ENCODE data around the gene OIP5. TPM values are rescaled to one million over a fixed set of nuclear protein-coding genes. Genes with fewer than 3 reads are reported as not detected.

OIP5 gene
- total and polyA plus RNA-seq, 2 of the 13 experiments (the other 11 are each of a cell fraction or from before 2014, with no cell fraction given): 10.7 to 38.0 TPM

DNA sequence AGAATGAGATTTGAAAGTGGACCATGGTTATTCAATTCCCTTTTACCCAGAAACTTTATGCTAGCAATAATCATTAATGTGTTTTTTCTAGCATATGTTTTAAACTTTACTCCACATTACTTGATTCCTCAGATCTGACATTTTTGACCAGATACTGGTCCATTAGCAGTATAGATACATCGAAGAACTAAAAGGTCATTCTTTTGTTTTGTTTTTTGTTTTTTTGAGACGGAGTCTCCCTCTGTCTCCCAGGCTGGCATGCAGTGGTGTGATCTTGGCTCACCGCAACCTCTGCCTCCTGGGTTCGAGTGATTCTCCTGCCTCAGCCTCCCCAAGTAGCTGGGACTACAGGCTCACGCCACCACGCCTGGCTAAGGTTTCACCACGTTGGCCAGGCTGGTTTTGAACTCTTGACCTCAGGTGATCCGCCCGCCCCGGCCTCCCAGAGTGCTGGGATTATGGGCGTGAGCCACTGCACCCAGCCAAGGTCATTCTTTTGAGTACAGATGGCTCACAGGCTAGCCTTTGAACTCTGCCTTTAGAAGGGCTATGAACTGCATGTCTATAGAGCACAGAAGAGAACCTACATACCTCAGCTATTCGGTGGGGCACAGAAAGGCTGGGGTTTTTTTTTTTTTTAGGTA lies 72.7 kb downstream of the OIP5 start (continued):
- TF ChIP-seq, protein P1, sequence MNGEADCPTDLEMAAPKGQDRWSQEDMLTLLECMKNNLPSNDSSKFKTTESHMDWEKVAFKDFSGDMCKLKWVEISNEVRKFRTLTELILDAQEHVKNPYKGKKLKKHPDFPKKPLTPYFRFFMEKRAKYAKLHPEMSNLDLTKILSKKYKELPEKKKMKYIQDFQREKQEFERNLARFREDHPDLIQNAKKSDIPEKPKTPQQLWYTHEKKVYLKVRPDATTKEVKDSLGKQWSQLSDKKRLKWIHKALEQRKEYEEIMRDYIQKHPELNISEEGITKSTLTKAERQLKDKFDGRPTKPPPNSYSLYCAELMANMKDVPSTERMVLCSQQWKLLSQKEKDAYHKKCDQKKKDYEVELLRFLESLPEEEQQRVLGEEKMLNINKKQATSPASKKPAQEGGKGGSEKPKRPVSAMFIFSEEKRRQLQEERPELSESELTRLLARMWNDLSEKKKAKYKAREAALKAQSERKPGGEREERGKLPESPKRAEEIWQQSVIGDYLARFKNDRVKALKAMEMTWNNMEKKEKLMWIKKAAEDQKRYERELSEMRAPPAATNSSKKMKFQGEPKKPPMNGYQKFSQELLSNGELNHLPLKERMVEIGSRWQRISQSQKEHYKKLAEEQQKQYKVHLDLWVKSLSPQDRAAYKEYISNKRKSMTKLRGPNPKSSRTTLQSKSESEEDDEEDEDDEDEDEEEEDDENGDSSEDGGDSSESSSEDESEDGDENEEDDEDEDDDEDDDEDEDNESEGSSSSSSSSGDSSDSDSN (CRISPR knock-in tag; IDR thresholded peaks at IDR 0.05): peak; percentile 57
- TF ChIP-seq ZBTB20 (CRISPR knock-in tag; IDR thresholded peaks at IDR 0.05; ENCODE audit: borderline replicate concordance, low read depth): peak; percentile 96; the same call in 1 of the 2 replicates
- peak; percentile 96; the same call in 1 of the 2 replicates for TF ChIP-seq ZBTB3 (CRISPR knock-in tag; IDR thresholded peaks at IDR 0.05; ENCODE audit: borderline replicate concordance, low read depth)
- TF ChIP-seq, protein P2, sequence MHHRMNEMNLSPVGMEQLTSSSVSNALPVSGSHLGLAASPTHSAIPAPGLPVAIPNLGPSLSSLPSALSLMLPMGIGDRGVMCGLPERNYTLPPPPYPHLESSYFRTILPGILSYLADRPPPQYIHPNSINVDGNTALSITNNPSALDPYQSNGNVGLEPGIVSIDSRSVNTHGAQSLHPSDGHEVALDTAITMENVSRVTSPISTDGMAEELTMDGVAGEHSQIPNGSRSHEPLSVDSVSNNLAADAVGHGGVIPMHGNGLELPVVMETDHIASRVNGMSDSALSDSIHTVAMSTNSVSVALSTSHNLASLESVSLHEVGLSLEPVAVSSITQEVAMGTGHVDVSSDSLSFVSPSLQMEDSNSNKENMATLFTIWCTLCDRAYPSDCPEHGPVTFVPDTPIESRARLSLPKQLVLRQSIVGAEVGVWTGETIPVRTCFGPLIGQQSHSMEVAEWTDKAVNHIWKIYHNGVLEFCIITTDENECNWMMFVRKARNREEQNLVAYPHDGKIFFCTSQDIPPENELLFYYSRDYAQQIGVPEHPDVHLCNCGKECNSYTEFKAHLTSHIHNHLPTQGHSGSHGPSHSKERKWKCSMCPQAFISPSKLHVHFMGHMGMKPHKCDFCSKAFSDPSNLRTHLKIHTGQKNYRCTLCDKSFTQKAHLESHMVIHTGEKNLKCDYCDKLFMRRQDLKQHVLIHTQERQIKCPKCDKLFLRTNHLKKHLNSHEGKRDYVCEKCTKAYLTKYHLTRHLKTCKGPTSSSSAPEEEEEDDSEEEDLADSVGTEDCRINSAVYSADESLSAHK (CRISPR knock-in tag; IDR thresholded peaks at IDR 0.05; ENCODE audit: borderline replicate concordance): no peak
- no peak for TF ChIP-seq GABPA (IDR thresholded peaks at IDR 0.05; ENCODE audit: low read depth, low read length)
- TF ChIP-seq GABPA (CRISPR knock-in tag; IDR thresholded peaks at IDR 0.05; ENCODE audit: low read depth): peak; percentile 27; the same call in 1 of the 2 replicates
- TF ChIP-seq PAF1 (CRISPR knock-in tag; IDR thresholded peaks at IDR 0.05): no peak
- TF ChIP-seq, protein P3, sequence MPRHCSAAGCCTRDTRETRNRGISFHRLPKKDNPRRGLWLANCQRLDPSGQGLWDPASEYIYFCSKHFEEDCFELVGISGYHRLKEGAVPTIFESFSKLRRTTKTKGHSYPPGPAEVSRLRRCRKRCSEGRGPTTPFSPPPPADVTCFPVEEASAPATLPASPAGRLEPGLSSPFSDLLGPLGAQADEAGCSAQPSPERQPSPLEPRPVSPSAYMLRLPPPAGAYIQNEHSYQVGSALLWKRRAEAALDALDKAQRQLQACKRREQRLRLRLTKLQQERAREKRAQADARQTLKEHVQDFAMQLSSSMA (CRISPR knock-in tag; IDR thresholded peaks at IDR 0.05): no peak
- TF ChIP-seq NKX3-1 (CRISPR knock-in tag; IDR thresholded peaks at IDR 0.05): 0 out of 2 replicates have a peak, but pooled peaks have one; percentile 64
- TF ChIP-seq, protein P4, sequence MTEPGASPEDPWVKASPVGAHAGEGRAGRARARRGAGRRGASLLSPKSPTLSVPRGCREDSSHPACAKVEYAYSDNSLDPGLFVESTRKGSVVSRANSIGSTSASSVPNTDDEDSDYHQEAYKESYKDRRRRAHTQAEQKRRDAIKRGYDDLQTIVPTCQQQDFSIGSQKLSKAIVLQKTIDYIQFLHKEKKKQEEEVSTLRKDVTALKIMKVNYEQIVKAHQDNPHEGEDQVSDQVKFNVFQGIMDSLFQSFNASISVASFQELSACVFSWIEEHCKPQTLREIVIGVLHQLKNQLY (CRISPR knock-in tag; IDR thresholded peaks at IDR 0.05): peak; percentile 55; the same call in 1 of the 2 replicates
- peak; percentile 59 for TF ChIP-seq CEBPG (CRISPR knock-in tag; IDR thresholded peaks at IDR 0.05)
- TF ChIP-seq NFYC (CRISPR knock-in tag; IDR thresholded peaks at IDR 0.05): peak; percentile 50; the same call in 1 of the 2 replicates
- no peak for TF ChIP-seq ZNF225 (CRISPR knock-in tag; IDR thresholded peaks at IDR 0.05)
- TF ChIP-seq, protein P5, sequence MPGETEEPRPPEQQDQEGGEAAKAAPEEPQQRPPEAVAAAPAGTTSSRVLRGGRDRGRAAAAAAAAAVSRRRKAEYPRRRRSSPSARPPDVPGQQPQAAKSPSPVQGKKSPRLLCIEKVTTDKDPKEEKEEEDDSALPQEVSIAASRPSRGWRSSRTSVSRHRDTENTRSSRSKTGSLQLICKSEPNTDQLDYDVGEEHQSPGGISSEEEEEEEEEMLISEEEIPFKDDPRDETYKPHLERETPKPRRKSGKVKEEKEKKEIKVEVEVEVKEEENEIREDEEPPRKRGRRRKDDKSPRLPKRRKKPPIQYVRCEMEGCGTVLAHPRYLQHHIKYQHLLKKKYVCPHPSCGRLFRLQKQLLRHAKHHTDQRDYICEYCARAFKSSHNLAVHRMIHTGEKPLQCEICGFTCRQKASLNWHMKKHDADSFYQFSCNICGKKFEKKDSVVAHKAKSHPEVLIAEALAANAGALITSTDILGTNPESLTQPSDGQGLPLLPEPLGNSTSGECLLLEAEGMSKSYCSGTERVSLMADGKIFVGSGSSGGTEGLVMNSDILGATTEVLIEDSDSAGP (CRISPR knock-in tag; IDR thresholded peaks at IDR 0.05; ENCODE audit: borderline replicate concordance): peak; percentile 55; the same call in 1 of the 2 replicates
- peak; percentile 93 for TF ChIP-seq ZNF350 (CRISPR knock-in tag; IDR thresholded peaks at IDR 0.05; ENCODE audit: borderline replicate concordance, low read depth)
- no peak for TF ChIP-seq ZNF780A (CRISPR knock-in tag; IDR thresholded peaks at IDR 0.05)
- TF ChIP-seq, protein P6, sequence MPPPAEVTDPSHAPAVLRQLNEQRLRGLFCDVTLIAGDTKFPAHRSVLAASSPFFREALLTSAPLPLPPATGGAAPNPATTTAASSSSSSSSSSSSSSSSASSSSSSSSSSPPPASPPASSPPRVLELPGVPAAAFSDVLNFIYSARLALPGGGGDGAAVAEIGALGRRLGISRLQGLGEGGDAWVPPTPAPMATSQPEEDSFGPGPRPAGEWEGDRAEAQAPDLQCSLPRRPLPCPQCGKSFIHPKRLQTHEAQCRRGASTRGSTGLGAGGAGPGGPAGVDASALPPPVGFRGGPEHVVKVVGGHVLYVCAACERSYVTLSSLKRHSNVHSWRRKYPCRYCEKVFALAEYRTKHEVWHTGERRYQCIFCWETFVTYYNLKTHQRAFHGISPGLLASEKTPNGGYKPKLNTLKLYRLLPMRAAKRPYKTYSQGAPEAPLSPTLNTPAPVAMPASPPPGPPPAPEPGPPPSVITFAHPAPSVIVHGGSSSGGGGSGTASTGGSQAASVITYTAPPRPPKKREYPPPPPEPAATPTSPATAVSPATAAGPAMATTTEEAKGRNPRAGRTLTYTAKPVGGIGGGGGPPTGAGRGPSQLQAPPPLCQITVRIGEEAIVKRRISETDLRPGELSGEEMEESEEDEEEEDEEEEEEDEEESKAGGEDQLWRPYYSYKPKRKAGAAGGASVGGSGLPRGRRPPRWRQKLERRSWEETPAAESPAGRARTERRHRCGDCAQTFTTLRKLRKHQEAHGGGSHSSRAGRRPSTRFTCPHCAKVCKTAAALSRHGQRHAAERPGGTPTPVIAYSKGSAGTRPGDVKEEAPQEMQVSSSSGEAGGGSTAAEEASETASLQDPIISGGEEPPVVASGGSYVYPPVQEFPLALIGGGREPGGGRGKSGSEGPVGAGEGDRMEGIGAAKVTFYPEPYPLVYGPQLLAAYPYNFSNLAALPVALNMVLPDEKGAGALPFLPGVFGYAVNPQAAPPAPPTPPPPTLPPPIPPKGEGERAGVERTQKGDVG (CRISPR knock-in tag; IDR thresholded peaks at IDR 0.05; ENCODE audit: borderline replicate concordance): peak; percentile 88; the same call in 1 of the 2 replicates
